GM12892 (cell line): ENCODE data around the gene KHDC3L.

Experiments used
- DNase-seq: peaks from one replicate; pipeline ENCODE4 v3.0.0; 2011; ENCODE audit not compliant: insufficient read length
- FAIRE-seq: peaks from 2 replicates; lab custom pipeline; 2011; peaks lifted over from hg19 to GRCh38; lab: Jason Lieb, UNC
- POLR2A ChIP-seq: IDR thresholded peaks from 2 replicates; pipeline ENCODE4 v1.6.1; 2011; ENCODE audit warnings: low read depth, low read length, control low read depth
- POLR2AphosphoS5 ChIP-seq: IDR thresholded peaks from 2 replicates; pipeline ENCODE4 v1.6.1; 2011; ENCODE audit warnings: low read depth, low read length, control low read depth
- TAF1 ChIP-seq: IDR thresholded peaks from 2 replicates; pipeline ENCODE4 v1.6.1; 2011; ENCODE audit warnings: low read depth, mild to moderate bottlenecking, control low read depth, low read length, borderline replicate concordance

KHDC3L gene

GRCh38 chr6:73349311-73349710 lies 13.1 kb upstream of the KHDC3L start:
- no peak for TF ChIP-seq TAF1
- no peak for DNase-seq
- no peak for FAIRE-seq

- FAIRE-seq = no peak
- TF ChIP-seq POLR2AphosphoS5 (no peak), POLR2A (no peak), TAF1 (no peak)
- DNase-seq = no peak
These were observed 8.5 kb upstream of the KHDC3L start, which contains the start of gene DPPA5 for GRCh38 chr6:73353636-73354593. DPPA5 (minus strand) TSS chr6:73354276; CDS start chr6:73354225, 51 bp downstream.

- FAIRE-seq (no peak), DNase-seq (no peak)
- no peak for TF ChIP-seq TAF1
- TF ChIP-seq POLR2AphosphoS5 = no peak
- no peak for TF ChIP-seq POLR2A
These were observed 545 bp downstream of the KHDC3L start for GRCh38 chr6:73362869-73363536.

GRCh38 chr6:73363537-73363875 lies 1.0 kb downstream of the KHDC3L start:
- no peak for FAIRE-seq
- DNase-seq = no peak
- no peak for TF ChIP-seq TAF1
- TF ChIP-seq POLR2A = no peak

- FAIRE-seq = no peak
- no peak for TF ChIP-seq TAF1
- no peak for TF ChIP-seq POLR2A
- TF ChIP-seq POLR2AphosphoS5 = no peak
These were observed 1.7 kb downstream of the KHDC3L start for GRCh38 chr6:73364121-73364520.

GRCh38 chr6:73364549-73364948 lies 2.1 kb downstream of the KHDC3L start:
- no peak for TF ChIP-seq TAF1
- TF ChIP-seq POLR2AphosphoS5 = no peak
- TF ChIP-seq POLR2A = no peak
- FAIRE-seq (no peak), DNase-seq (no peak)

More at GRCh38 chr6:73364121-73364520, 1.7 kb downstream of the KHDC3L start:
- no peak for DNase-seq

GRCh38 chr6:73367761-73368355 lies 5.4 kb downstream of the KHDC3L start:
- no peak for FAIRE-seq
- no peak for DNase-seq
- no peak for TF ChIP-seq POLR2A
- TF ChIP-seq POLR2AphosphoS5 = no peak
- no peak for TF ChIP-seq TAF1

GRCh38 chr6:73368675-73369074 lies 6.2 kb downstream of the KHDC3L start:
- DNase-seq = no peak
- TF ChIP-seq TAF1 (no peak), POLR2AphosphoS5 (no peak), POLR2A (no peak)
- no peak for FAIRE-seq

- TF ChIP-seq POLR2A (no peak), POLR2AphosphoS5 (no peak), TAF1 (no peak)
- FAIRE-seq = no peak
- DNase-seq = no peak
These were observed 6.7 kb downstream of the KHDC3L start for GRCh38 chr6:73369157-73369556.

- no peak for TF ChIP-seq POLR2A
- TF ChIP-seq POLR2AphosphoS5 = no peak
- TF ChIP-seq TAF1 = no peak
- DNase-seq (no peak), FAIRE-seq (no peak)
These were observed 7.1 kb downstream of the KHDC3L start, which contains the start of gene OOEP for GRCh38 chr6:73369563-73369962. OOEP (minus strand) TSS chr6:73369897; CDS start chr6:73369792, 105 bp downstream.

GRCh38 chr6:73371984-73372383 lies 9.5 kb downstream of the KHDC3L start:
- no peak for DNase-seq
- FAIRE-seq = no peak
- TF ChIP-seq POLR2AphosphoS5 (no peak), POLR2A (no peak), TAF1 (no peak)

GRCh38 chr6:73372516-73372915 lies 10.1 kb downstream of the KHDC3L start:
- no peak for FAIRE-seq
- TF ChIP-seq TAF1 (no peak), POLR2AphosphoS5 (no peak), POLR2A (no peak)
- DNase-seq = no peak
